Stimulated activated CD4-positive, alpha-beta T cell treated with anti-CD3 and anti-CD28 coated beads, TNF-alpha, amount 100 ng/mL, for 24 hours (primary cell): Measurements from ENCODE around the gene ZBTB12.
A peak's percentile ranks its signal among the peaks of the same experiment; 100 is the strongest.
"Not testable (repeated sequence)": the region's sequence is repeated elsewhere in the genome, so short reads cannot be mapped to it uniquely, and the experiment has no call there.

Source experiments
- DNase-seq, 3 experiments: peaks; one replicate each; pipeline ENCODE4 v3.0.0-alpha.2; 2020; ENCODE audit warnings: low read depth in 3 of 3

ZBTB12 gene

GRCh38 chr6:31920811-31921210, 18.9 kb upstream of the ZBTB12 start:
- no peak for DNase-seq

GRCh38 chr6:31919624-31920303, 17.9 kb upstream of the ZBTB12 start:
- no peak for DNase-seq

DNA sequence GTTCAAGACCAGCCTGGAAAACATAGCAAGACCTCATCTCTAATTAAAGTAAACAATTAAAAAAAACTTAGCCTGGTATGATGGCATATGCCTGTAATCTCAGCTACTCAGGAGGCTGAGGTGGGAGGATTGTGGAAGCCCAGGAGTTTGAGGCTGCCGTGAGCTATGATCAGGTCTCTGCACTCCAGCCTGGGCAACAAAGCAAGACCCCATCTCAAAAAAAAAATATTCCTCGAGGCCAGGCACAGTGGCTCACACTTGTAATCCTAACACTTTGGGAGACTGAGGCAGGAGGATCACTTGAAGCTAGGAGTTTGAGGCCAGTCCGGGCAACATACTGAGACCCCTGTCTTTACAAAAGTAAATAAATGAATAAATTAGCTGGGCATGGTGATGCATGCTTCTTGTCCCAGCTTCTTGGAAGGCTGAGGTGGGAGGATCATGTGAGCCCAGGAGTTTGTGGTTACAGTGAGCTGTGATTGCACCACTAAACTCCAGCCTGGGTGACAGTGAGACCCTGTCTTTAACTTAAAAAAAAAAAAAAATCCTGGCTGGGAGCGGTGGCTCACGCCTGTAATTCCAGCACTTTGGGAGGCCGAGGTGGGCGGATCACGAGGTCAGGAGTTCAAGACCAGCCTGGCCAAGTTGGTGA, 16.3 kb upstream of the ZBTB12 start:
- no peak for DNase-seq

DNA sequence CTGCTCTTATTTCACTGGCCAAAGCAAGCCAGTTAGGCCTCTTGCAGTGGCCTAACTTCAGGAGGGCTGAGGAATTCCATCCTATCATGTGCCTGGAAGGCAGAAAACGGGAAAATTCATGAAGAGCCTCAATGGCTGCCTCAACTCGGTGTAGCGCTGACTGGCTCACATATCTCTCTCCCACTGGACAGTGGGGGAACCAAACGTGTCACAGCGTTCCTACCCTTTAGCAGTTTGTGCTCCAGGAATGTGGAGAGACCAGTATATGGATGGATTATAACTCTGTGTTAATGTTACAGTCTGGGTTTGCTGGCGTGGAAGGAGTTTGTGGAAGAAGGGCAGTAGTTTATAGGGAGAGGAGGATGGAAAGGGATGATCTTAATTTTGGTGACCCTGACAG, 13.9 kb upstream of the ZBTB12 start:
- no peak for DNase-seq

- DNase-seq, result no peak
Observed at GRCh38 chr6:31915351-31915750, 13.5 kb upstream of the ZBTB12 start.

DNA sequence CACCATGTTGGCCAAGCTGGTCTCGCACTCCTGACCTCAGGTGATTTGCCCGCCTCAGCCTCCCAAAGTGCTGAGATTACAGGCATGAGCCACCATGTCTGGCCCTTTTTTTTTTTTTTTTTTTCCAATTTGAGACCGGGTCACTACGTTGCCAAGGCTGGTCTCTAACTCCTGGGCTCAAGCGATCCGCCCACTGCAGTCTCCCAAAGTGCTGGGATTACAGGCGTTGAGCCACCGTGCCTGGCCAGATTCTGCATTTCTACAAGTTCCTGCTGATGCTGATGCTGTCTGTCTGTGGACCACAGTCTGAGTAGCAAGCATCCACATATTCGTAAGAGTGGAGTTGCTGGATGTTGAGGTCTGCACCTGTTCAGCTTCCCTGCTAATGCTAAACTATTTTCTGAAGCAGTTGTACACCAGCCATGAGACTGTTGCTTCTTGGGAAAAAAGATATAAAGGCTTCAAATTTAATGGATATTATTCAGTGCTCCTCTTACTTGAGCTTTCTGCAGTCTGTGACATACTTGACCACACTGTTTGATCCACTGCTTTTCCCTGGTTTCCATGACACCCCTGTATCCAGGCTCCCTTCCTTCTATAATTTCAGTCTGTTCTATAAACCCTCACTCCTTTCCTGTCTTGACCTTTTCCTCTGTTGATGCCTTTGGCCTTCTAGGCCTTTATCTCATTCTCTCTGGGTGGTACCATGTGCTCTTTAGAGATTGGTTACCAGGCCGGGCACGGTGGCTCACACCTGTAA, 10.1 kb upstream of the ZBTB12 start:
- DNase-seq, result no peak

- not testable (repeated sequence) for DNase-seq
Observed at GRCh38 chr6:31909298-31909697, 7.4 kb upstream of the ZBTB12 start.

- DNase-seq, result no peak
Observed at GRCh38 chr6:31908791-31909190, 6.9 kb upstream of the ZBTB12 start.

DNA sequence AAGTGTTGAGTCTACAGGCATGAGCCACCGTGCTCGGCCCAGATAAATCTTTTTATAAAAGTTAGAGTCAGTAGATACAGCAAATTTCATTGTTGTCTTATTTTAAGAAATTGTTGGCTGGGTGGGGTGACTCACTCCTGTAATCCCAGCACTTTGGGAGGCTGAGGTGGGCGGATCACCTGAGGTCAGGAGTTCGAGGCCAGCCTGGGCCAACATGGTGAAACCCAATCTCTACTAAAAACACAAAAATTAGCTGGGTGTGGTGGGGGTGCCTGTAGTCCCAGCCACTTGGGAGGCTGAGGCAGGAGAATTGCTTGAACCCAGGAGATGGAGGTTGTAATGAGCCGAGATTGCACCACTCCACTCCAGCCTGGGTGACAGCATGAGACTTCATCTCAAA, 6.4 kb upstream of the ZBTB12 start:
- not testable (repeated sequence) for DNase-seq

- DNase-seq, result no peak
Observed at GRCh38 chr6:31907158-31907813, 5.4 kb upstream of the ZBTB12 start.

GRCh38 chr6:31906727-31907126, 4.8 kb upstream of the ZBTB12 start:
- not testable (repeated sequence) for DNase-seq

- no peak for DNase-seq
Observed at GRCh38 chr6:31906122-31906521, 4.2 kb upstream of the ZBTB12 start.

DNA sequence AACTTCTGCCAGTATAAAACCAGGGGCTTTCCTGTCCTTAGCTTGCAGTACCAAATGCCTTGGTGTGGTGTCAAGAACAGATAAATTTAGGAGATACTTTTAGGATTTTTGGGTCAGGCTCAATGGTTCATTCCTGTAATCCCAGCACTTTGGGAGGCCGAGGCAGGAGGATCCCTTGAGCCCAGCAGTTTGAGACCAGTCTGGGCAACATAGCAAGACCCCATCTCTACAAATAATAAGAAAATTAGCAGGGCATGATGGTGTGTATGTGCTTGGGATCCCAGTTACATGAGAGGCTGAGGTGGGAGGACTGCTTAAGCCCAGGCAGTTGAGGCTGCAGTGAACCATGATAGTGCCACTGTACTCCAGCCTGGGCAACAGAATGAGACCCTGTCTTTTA, 3.2 kb upstream of the ZBTB12 start:
- no peak for DNase-seq

GRCh38 chr6:31903957-31904356, 2.1 kb upstream of the ZBTB12 start:
- DNase-seq, result no peak

DNA sequence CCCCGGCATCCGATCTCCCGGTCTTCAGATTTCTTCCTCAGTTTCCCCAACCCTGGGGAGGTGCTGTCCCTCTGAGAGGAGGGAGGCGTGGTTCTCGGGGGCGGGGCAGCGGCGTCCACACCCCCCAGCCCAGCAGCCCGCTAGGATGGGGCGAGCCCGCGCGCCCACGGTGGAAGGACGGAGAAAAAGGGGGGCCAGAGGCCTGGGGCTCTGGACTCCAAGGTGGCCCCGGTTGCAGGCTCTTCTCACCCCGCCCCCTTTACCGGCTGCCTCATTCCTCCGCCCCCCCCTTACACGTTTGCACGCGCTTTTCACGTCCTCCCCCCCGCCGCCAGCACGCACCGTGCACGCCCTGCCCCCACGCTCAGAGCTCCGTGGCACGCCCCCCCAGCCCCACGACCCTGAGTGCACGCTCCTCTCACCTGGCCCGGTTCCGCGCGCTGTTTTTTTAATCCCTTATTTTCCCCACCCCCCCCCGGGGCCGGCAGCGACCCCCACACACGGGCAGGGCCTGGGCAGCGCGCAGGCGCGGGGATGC, 402 bp downstream of the ZBTB12 start:
- peak; percentile 42 to 66 (median 47) for DNase-seq

GRCh38 chr6:31900917-31901414, 920 bp downstream of the ZBTB12 start:
- no peak for DNase-seq

- no peak for DNase-seq
Observed at GRCh38 chr6:31899882-31900722, 1.8 kb downstream of the ZBTB12 start.

DNA sequence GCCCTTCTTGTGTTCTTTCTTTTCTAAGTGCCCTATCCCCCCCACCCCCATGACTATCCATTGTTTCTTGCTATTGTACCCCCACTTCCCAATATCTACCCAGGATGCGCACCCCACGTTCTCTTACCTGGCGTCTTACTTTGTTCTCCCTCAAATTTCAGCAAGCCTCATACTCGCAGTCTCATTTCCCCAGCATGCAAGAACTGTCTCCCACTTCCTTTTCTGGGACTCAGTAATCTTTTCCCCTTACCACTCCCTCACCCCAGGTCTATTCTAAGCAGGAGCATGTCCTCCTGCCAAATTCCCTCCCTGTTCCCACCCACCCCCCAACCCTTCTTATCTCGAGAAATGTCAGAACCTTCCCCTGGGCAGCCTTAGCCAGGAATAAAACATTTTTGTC, 2.7 kb downstream of the ZBTB12 start:
- DNase-seq, result no peak

DNA sequence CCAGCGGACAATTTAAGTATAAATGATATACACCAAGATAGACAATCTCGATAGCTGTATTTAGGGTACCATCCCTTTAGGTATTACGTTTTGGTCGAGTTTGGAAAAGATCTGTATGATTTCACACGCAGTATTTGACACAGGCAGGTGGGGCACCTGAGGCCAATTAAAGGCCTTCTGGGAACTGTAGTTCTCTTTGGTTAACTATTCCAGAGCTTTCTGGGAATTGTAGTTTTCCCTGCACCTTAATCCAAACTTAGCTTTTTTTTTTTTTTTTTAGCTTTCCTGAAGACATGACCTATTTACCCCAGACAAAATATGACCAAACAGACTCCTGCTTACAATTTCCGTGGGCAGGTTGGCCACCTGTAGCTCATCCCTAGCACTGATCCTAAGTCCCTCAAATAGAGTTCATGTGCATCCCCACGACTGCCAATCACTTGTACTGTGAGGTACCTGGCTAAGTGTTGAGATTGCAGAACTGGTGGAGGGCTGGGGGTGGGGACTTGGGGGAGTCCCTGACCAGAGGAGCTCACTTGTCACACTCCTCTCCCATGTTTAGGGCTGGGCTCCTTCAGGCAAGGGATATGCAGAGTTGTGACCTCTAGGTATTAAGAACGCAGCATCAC, 3.4 kb downstream of the ZBTB12 start:
- peak in 1 of 3 experiments; percentile 31 for DNase-seq

GRCh38 chr6:31897612-31898382, 4.1 kb downstream of the ZBTB12 start, which contains the start of gene EHMT2:
Gene EHMT2 (minus strand): TSS chr6:31897698. CDS start chr6:31897677, 21 bp downstream.
- peak; percentile 71 to 85 (median 75) for DNase-seq
